GM21526 (cell line): Measurements from ENCODE around the gene LRRC4C.
"Not testable (repeated sequence)": the region's sequence is repeated elsewhere in the genome, so short reads cannot be mapped to it uniquely, and the experiment has no call there.

Experiments used
- ATAC-seq: cut with Tn5 transposase; IDR thresholded peaks from one replicate; pipeline ENCODE4 v1.9.1; 2021; ENCODE audit warnings: moderate library complexity; ENCODE audit not compliant: unreplicated experiment, low FRiP score

LRRC4C gene

GRCh38 chr11:40567392-40567791 lies 892.1 kb downstream of the LRRC4C start:
- ATAC-seq, result no peak

GRCh38 chr11:40544162-40544561 lies 915.3 kb downstream of the LRRC4C start:
- no peak for ATAC-seq

- no peak for ATAC-seq
These were observed 916.6 kb downstream of the LRRC4C start for GRCh38 chr11:40542821-40543220.

- ATAC-seq, result no peak
These were observed 921.7 kb downstream of the LRRC4C start for GRCh38 chr11:40537734-40538133.

GRCh38 chr11:40522080-40522479 lies 937.4 kb downstream of the LRRC4C start:
- not testable (repeated sequence) for ATAC-seq

- ATAC-seq, result no peak
These were observed 942.3 kb downstream of the LRRC4C start for GRCh38 chr11:40517122-40517521.

- ATAC-seq, result no peak
These were observed 945.3 kb downstream of the LRRC4C start for GRCh38 chr11:40514124-40514523.

GRCh38 chr11:40513281-40513680 lies 946.2 kb downstream of the LRRC4C start:
- ATAC-seq, result no peak

- ATAC-seq, result no peak
These were observed 951.1 kb downstream of the LRRC4C start for GRCh38 chr11:40508303-40508702.

- ATAC-seq, result no peak
These were observed 953.2 kb downstream of the LRRC4C start for GRCh38 chr11:40506226-40506625.

GRCh38 chr11:40491341-40491740 lies 968.1 kb downstream of the LRRC4C start:
- ATAC-seq, result no peak

GRCh38 chr11:40467771-40468170 lies 991.7 kb downstream of the LRRC4C start:
- no peak for ATAC-seq

GRCh38 chr11:40445391-40445790 lies 1014.1 kb downstream of the LRRC4C start:
- no peak for ATAC-seq

- ATAC-seq, result no peak
These were observed 1015.3 kb downstream of the LRRC4C start for GRCh38 chr11:40444151-40444550.

GRCh38 chr11:40435344-40435743 lies 1024.1 kb downstream of the LRRC4C start:
- ATAC-seq, result no peak

- no peak for ATAC-seq
These were observed 1024.5 kb downstream of the LRRC4C start for GRCh38 chr11:40434926-40435325.

- no peak for ATAC-seq
These were observed 1027.1 kb downstream of the LRRC4C start for GRCh38 chr11:40432358-40432757.

- no peak for ATAC-seq
These were observed 1034.3 kb downstream of the LRRC4C start for GRCh38 chr11:40425168-40425567.

GRCh38 chr11:40421208-40421981 lies 1038.1 kb downstream of the LRRC4C start:
- ATAC-seq, result no peak

GRCh38 chr11:40417627-40418026 lies 1041.8 kb downstream of the LRRC4C start:
- ATAC-seq, result no peak

GRCh38 chr11:40407355-40407754 lies 1052.1 kb downstream of the LRRC4C start:
- no peak for ATAC-seq

- no peak for ATAC-seq
These were observed 1053.8 kb downstream of the LRRC4C start for GRCh38 chr11:40405614-40406013.

GRCh38 chr11:40403321-40403720 lies 1056.1 kb downstream of the LRRC4C start:
- no peak for ATAC-seq
